A549 (cell line): ENCODE results near the gene CFL1. TPM values are rescaled to one million over a fixed set of nuclear protein-coding genes. Genes with fewer than 3 reads are reported as not detected.

Experiments used
- ATAC-seq, 2 experiments: fragments of 200-7000 bp in 1 of 2; fragments of >200 bp in 1 of 2; cut with Nextera tagmentation in 1 of 2; cut with Tn5 transposase in 1 of 2; 3 replicates each; pipeline versions ENCODE4 v1.8.0 to v1.9.1; 2018 to 2020; ENCODE audit warnings: mild to moderate bottlenecking in 1 of 2, moderate library complexity in 1 of 2
- CTCF ChIA-PET: fragments of 300-600 bp; sonication (Branson Sonifier 250); formaldehyde crosslinking; extraction: SDS; loops from one replicate; lab custom pipeline; 2021; ENCODE audit warnings: antibody characterized with exemption, inconsistent platforms; lab: Yijun Ruan, JAX
- POLR2A ChIA-PET: fragments of 350-600 bp; formaldehyde crosslinking; extraction: SDS; loops from one replicate; lab custom pipeline; 2021; ENCODE audit warnings: antibody characterized with exemption, inconsistent platforms; lab: Yijun Ruan, JAX
- DNase-seq, 2 experiments: peaks; one replicate each; pipeline versions ENCODE4 v3.0.0 to v3.0.0-alpha.2; 2011 to 2016; ENCODE audit warnings: low read depth in 1 of 2, low spot score in 1 of 2
- FAIRE-seq: peaks from 2 replicates; lab custom pipeline; 2011; peaks lifted over from hg19 to GRCh38; lab: Jason Lieb, UNC
- H3K27ac ChIP-seq, 2 experiments: fragments of >200 bp; sonication (Bioruptor Twin); formaldehyde crosslinking; 3 replicates each; pipeline ENCODE4 v1.5.1; 2016 to 2017
- H3K4me1 ChIP-seq: fragments of >200 bp; sonication (Bioruptor Twin); formaldehyde crosslinking; 3 replicates; pipeline ENCODE4 v1.6.1; 2016
- H3K4me2 ChIP-seq: fragments of >200 bp; sonication (Bioruptor Twin); formaldehyde crosslinking; 3 replicates; pipeline ENCODE4 v1.6.1; 2016
- H3K4me3 ChIP-seq: fragments of >200 bp; sonication (Bioruptor Twin); formaldehyde crosslinking; 3 replicates; pipeline ENCODE4 v1.5.1; 2016
- H3K9me3 ChIP-seq: fragments of >200 bp; sonication (Bioruptor Twin); formaldehyde crosslinking; 3 replicates; pipeline ENCODE4 v1.6.1; 2016
- BCL3 ChIP-seq: fragments of >200 bp; sonication (Bioruptor Twin); formaldehyde crosslinking; IDR thresholded peaks from 3 replicates; pipeline ENCODE4 v1.6.1; 2016
- BHLHE40 ChIP-seq: IDR thresholded peaks from 2 replicates; pipeline ENCODE4 v1.6.1; 2012; ENCODE audit warnings: low read depth, low read length, inconsistent platforms
- CHD2 ChIP-seq: fragments of 150-350 bp; IDR thresholded peaks from 2 replicates; pipeline ENCODE4 v1.6.1; 2014; ENCODE audit warnings: low read length; ENCODE audit not compliant: partially characterized antibody
- CHD4 ChIP-seq: fragments of 200-600 bp; sonication (generic); IDR thresholded peaks from 2 replicates; pipeline ENCODE4 v1.6.1; 2016; ENCODE audit warnings: antibody characterized with exemption, mild to moderate bottlenecking, borderline replicate concordance
- CTCF ChIP-seq: fragments of >200 bp; sonication (Bioruptor Twin); formaldehyde crosslinking; IDR thresholded peaks from 3 replicates; pipeline ENCODE4 v1.5.1; 2016
- E2F6 ChIP-seq: IDR thresholded peaks from 2 replicates; pipeline ENCODE4 v1.6.1; 2012; ENCODE audit warnings: low read depth, borderline replicate concordance
- EP300 ChIP-seq, 2 experiments: fragments of >200 bp; sonication (Bioruptor Twin); formaldehyde crosslinking; IDR thresholded peaks; 2 replicates in 1 of 2; 3 replicates in 1 of 2; pipeline ENCODE4 v1.6.1; 2016 to 2017
- FOSL2 ChIP-seq, 2 experiments: fragments of 450-650 bp in 1 of 2; fragments of >200 bp in 1 of 2; sonication (Bioruptor Twin) in 1 of 2; formaldehyde crosslinking; IDR thresholded peaks; 2 replicates each; pipeline versions ENCODE4 v1.5.0 to v1.6.1; 2016 to 2020; ENCODE audit warnings: mild to moderate bottlenecking in 1 of 2, moderate library complexity in 1 of 2
- GATA3 ChIP-seq: IDR thresholded peaks from 2 replicates; pipeline ENCODE4 v1.6.1; 2012; ENCODE audit warnings: borderline replicate concordance
- HDAC2 ChIP-seq: fragments of 200-600 bp; sonication (generic); IDR thresholded peaks from 2 replicates; pipeline ENCODE4 v1.6.1; 2016
- HMGXB4 ChIP-seq: fragments of 250-450 bp; sonication (Bioruptor Pico); IDR thresholded peaks from 2 replicates; pipeline ENCODE4 v1.5.0; 2021; ENCODE audit warnings: mild to moderate bottlenecking, moderate library complexity, borderline replicate concordance
- HOXA7 ChIP-seq: fragments of 250-450 bp; sonication (Bioruptor Pico); IDR thresholded peaks from 2 replicates; pipeline ENCODE4 v1.5.0; 2020; ENCODE audit warnings: mild to moderate bottlenecking, moderate library complexity
- HOXB13 ChIP-seq: fragments of 250-450 bp; sonication (Bioruptor Pico); IDR thresholded peaks from 2 replicates; pipeline ENCODE4 v1.5.0; 2020; ENCODE audit warnings: low read depth, mild to moderate bottlenecking, moderate library complexity
- HOXB5 ChIP-seq: fragments of 250-450 bp; sonication (Bioruptor Pico); IDR thresholded peaks from 2 replicates; pipeline ENCODE4 v1.5.0; 2020; ENCODE audit warnings: mild to moderate bottlenecking, moderate library complexity
- KDM1A ChIP-seq: fragments of 200-600 bp; sonication (generic); IDR thresholded peaks from 2 replicates; pipeline ENCODE4 v1.6.1; 2016; ENCODE audit warnings: low read depth, mild to moderate bottlenecking
- MYC ChIP-seq: IDR thresholded peaks from 2 replicates; pipeline ENCODE4 v1.6.1; 2012; ENCODE audit warnings: mild to moderate bottlenecking, inconsistent platforms, low read length, improper control_type of control experiment, borderline replicate concordance
- NFE2L2 ChIP-seq: fragments of 150-350 bp; conservative IDR thresholded peaks from 2 replicates; pipeline ENCODE4 v1.6.1; 2014; ENCODE audit warnings: low read length
- NR3C1 ChIP-seq: fragments of >200 bp; sonication (Bioruptor Twin); formaldehyde crosslinking; IDR thresholded peaks from 3 replicates; pipeline ENCODE4 v1.6.1; 2017
- PHF8 ChIP-seq: fragments of 200-600 bp; sonication (generic); IDR thresholded peaks from 2 replicates; pipeline ENCODE4 v1.6.1; 2016; ENCODE audit warnings: low read depth, mild to moderate bottlenecking, antibody characterized with exemption, moderate library complexity, borderline replicate concordance
- POLR2AphosphoS2 ChIP-seq: conservative IDR thresholded peaks from 2 replicates; pipeline ENCODE4 v1.6.1; 2012; ENCODE audit warnings: low read length, improper control_type of control experiment, inconsistent platforms
- RAD21 ChIP-seq, 2 experiments: fragments of >200 bp in 1 of 2; sonication (Bioruptor Twin) in 1 of 2; formaldehyde crosslinking in 1 of 2; IDR thresholded peaks in 1 of 2; conservative IDR thresholded peaks in 1 of 2; 2 replicates in 1 of 2; 3 replicates in 1 of 2; pipeline ENCODE4 v1.6.1; 2012 to 2018; ENCODE audit warnings: inconsistent platforms in 1 of 2
- RARB ChIP-seq: fragments of 250-450 bp; sonication (Bioruptor Pico); IDR thresholded peaks from 2 replicates; pipeline ENCODE4 v1.8.0; 2021; ENCODE audit warnings: mild to moderate bottlenecking, moderate library complexity
- RNF2 ChIP-seq: fragments of 200-600 bp; sonication (generic); IDR thresholded peaks from 2 replicates; pipeline ENCODE4 v1.6.1; 2016; ENCODE audit warnings: low read depth, mild to moderate bottlenecking, antibody characterized with exemption, moderate library complexity, borderline replicate concordance
- TFCP2L1 ChIP-seq: fragments of 250-450 bp; sonication (Bioruptor Pico); IDR thresholded peaks from 2 replicates; pipeline ENCODE4 v1.5.0; 2021; ENCODE audit warnings: mild to moderate bottlenecking
- ZSCAN20 ChIP-seq: fragments of 250-450 bp; sonication (Bioruptor Pico); IDR thresholded peaks from 2 replicates; pipeline ENCODE4 v1.8.0; 2022; ENCODE audit warnings: mild to moderate bottlenecking, moderate library complexity
- WGBS: methylation state at CpG from one replicate; pipeline ENCODE4 v1.1.6; 2017; ENCODE audit errors: missing lambda C conversion rate; 5-methylcytosine and 5-hydroxymethylcytosine counted together
- polyA plus RNA-seq, 4 experiments: library from polyadenylated mRNA; depleted of rRNA in 3 of 4; stranded (reverse); fragments of >200 nt; fragmentation: RNase III in 1 of 4; extraction: RNeasy Plus Mini Kit Qiagen cat#74134 plus additional on column Dnase treatment in 1 of 4; gene quantifications; 2 replicates in 3 of 4; 3 replicates in 1 of 4; pipeline ENCODE4 v1.2.3, GENCODE V29; 2011 to 2017

CFL1 gene
- polyA plus RNA-seq, 2 of the 4 experiments (the other 2 are of a cell fraction): 1,591 to 1,780 TPM

- no peak for TF ChIP-seq HDAC2
- peak; percentile 23; the same call in 1 of the 2 replicates for TF ChIP-seq RARB (CRISPR knock-in tag)
- no peak for TF ChIP-seq HOXB13 (CRISPR knock-in tag)
- no peak for TF ChIP-seq ZSCAN20 (CRISPR knock-in tag)
- TF ChIP-seq HOXB5 (CRISPR knock-in tag): peak; percentile 15; the same call in 1 of the 2 replicates
- peak; percentile 15; the same call in 1 of the 2 replicates for TF ChIP-seq TFCP2L1 (CRISPR knock-in tag)
- no peak for TF ChIP-seq POLR2AphosphoS2
- TF ChIP-seq CHD4: no peak
- no peak for TF ChIP-seq PHF8
- no peak for TF ChIP-seq NR3C1
- TF ChIP-seq KDM1A: no peak
- no peak for TF ChIP-seq HMGXB4 (CRISPR knock-in tag)
- TF ChIP-seq HOXA7 (CRISPR knock-in tag): peak; percentile 53; the same call in 1 of the 2 replicates
- peak; percentile 93 for TF ChIP-seq MYC
- no peak; the same call in 2 of the 3 replicates for TF ChIP-seq CTCF
- peak in 1 of 2 experiments; percentile 35; a peak in 1 of 5 replicates for TF ChIP-seq EP300 (IDR thresholded peaks at IDR 0.05)
- TF ChIP-seq FOSL2 (IDR thresholded peaks at IDR 0.05): peak; percentile 53
- TF ChIP-seq FOSL2 (CRISPR knock-in tag; IDR thresholded peaks at IDR 0.05): peak; percentile 93
- peak; percentile 88 for TF ChIP-seq E2F6
- TF ChIP-seq CHD2: no peak
Measured at GRCh38 chr11:65899356-65900124, 41.6 kb upstream of the CFL1 start (continued).

GRCh38 chr11:65898656-65899355, 40.8 kb upstream of the CFL1 start:
- Histone ChIP-seq H3K4me1 (peaks cover 62% of the 10 kb centered on the region), H3K9me3 (no peaks in the 10 kb centered on the region), H3K27ac (peak overlapping the region; percentile 97), H3K4me3 (peak overlapping the region; percentile 93), H3K4me2 (peak overlapping the region; percentile 90)
- TF ChIP-seq PHF8: peak; percentile 28; the same call in 1 of the 2 replicates
- TF ChIP-seq NFE2L2: no peak
- TF ChIP-seq HOXB5 (CRISPR knock-in tag): peak; percentile 25; the same call in 1 of the 2 replicates
- no peak for TF ChIP-seq RAD21 (conservative IDR thresholded peaks at IDR 0.05 in 1 of 2, IDR thresholded peaks at IDR 0.05 in 1 of 2)
- TF ChIP-seq GATA3: no peak; the same call in 1 of the 2 replicates
- no peak for TF ChIP-seq BCL3
- no peak for TF ChIP-seq FOSL2 (IDR thresholded peaks at IDR 0.05)
- TF ChIP-seq FOSL2 (CRISPR knock-in tag; IDR thresholded peaks at IDR 0.05): no peak
- TF ChIP-seq BHLHE40: no peak
- TF ChIP-seq TFCP2L1 (CRISPR knock-in tag): peak; percentile 72; the same call in 1 of the 2 replicates
- TF ChIP-seq HMGXB4 (CRISPR knock-in tag): peak; percentile 88
- no peak for TF ChIP-seq RNF2
- WGBS: 2% methylated on average over 25 of the region's 28 CpGs
- no peak for ATAC-seq
- FAIRE-seq: no peak
- CTCF ChIA-PET: interaction anchor here (0.6 to 31.6 kb wide), 6 partner anchors 5 to 487 kb away, joined by 3 to 618 read pairs (median 7); partner anchors contain the start of genes C11orf68, CCDC85B, DRAP1 and FIBP
- DNase-seq: no peak
- POLR2A ChIA-PET: interaction anchor here (0.7 to 5.7 kb wide), 8 partner anchors 8 to 165 kb away, joined by 3 to 43 read pairs (median 9); partner anchors contain the start of genes CCDC85B and FIBP
